GM23248 (cell line): Measurements from ENCODE around the gene ANO10.

Source experiments
- EZH2 ChIP-seq: fragments of 200-600 bp; sonication (generic); IDR thresholded peaks from 2 replicates; pipeline ENCODE4 v1.6.1; 2018; ENCODE audit warnings: antibody characterized with exemption, mild to moderate bottlenecking; ENCODE audit not compliant: insufficient read depth, poor library complexity, severe bottlenecking
- EZH2phosphoT487 ChIP-seq: fragments of 200-600 bp; sonication (generic); IDR thresholded peaks from 2 replicates; pipeline ENCODE4 v1.6.1; 2018; ENCODE audit warnings: antibody characterized with exemption, moderate library complexity, mild to moderate bottlenecking, low read depth; ENCODE audit not compliant: insufficient read depth

DNA sequence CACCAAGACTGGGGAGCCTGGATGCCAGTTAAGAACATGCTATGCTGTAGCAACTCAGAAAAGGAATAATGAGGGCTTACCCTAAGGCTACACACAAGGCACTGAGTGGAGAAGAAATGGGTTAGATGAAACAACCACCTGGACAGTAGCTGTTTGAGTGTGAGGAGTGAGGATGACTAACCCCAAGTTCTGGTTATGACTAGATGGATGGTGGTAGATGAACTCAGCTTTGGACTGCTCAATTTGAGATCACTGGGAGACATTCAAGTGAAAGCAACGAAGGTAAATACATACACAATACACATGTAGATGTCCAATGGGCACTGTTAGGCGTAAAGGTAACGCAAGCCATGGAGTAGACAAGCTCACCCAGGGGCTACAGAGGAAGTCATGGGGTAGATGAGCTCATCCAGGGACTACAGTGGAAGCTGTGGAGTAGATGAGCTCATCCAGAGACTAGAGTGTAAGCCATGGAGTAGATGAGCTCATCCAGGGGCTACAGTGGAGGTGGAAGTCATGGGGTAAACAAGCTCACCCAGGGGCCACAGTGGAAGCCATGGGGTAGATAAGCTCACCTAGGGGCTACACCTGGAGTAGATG is 98.3 kb downstream of the ANO10 start:
- TF ChIP-seq EZH2 (no peak), EZH2phosphoT487 (no peak)
